Renal cortical epithelial cell (primary cell): ENCODE results near the gene WDR53. TPM values are rescaled to one million over a fixed set of nuclear protein-coding genes. Genes with fewer than 3 reads are reported as not detected.
"Not testable (repeated sequence)": the region's sequence is repeated elsewhere in the genome, so short reads cannot be mapped to it uniquely, and the experiment has no call there.

Experiments
- DNase-seq: peaks from one replicate; pipeline ENCODE4 v3.0.0-alpha.2; 2011; ENCODE audit warnings: low read depth
- total RNA-seq: library from RNA; depleted of rRNA; stranded (reverse); fragments of >200 nt; gene quantifications from 2 replicates; pipeline ENCODE4 v1.2.3, GENCODE V29; 2014

Gene WDR53
- 5.2 and 7.4 TPM in 2 replicates for total RNA-seq

GRCh38 chr3:196568246-196569002 is at the start of gene WDR53, which contains the start of gene FBXO45:
WDR53 (minus strand) TSS chr3:196568554; CDS start chr3:196561475, 7,079 bp downstream.
FBXO45 (plus strand) TSS chr3:196568660; CDS start chr3:196568985, 325 bp downstream.
- peak; percentile 85 for DNase-seq

- no peak for DNase-seq
These were observed 48.9 kb upstream of the WDR53 start for GRCh38 chr3:196617256-196617655.

GRCh38 chr3:196615234-196615633 is 46.9 kb upstream of the WDR53 start:
- DNase-seq, result not testable (repeated sequence)

GRCh38 chr3:196611761-196612483 is 43.6 kb upstream of the WDR53 start:
- DNase-seq, result no peak

GRCh38 chr3:196609805-196610515 is 41.6 kb upstream of the WDR53 start:
- DNase-seq, result no peak

GRCh38 chr3:196609343-196609775 is 41.0 kb upstream of the WDR53 start:
- DNase-seq, result peak; percentile 44

- no peak for DNase-seq
These were observed 40.3 kb upstream of the WDR53 start for GRCh38 chr3:196608693-196609092.

GRCh38 chr3:196604548-196604947 is 36.2 kb upstream of the WDR53 start:
- no peak for DNase-seq

- DNase-seq, result no peak
These were observed 35.3 kb upstream of the WDR53 start for GRCh38 chr3:196603683-196604082.

GRCh38 chr3:196602673-196603072 is 34.3 kb upstream of the WDR53 start:
- DNase-seq, result no peak

GRCh38 chr3:196600359-196600758 is 32.0 kb upstream of the WDR53 start:
- DNase-seq, result no peak

GRCh38 chr3:196599734-196600128 is 31.4 kb upstream of the WDR53 start:
- DNase-seq, result no peak

GRCh38 chr3:196597971-196598733 is 29.8 kb upstream of the WDR53 start:
- DNase-seq, result not testable (repeated sequence)

- DNase-seq, result no peak
These were observed 28.0 kb upstream of the WDR53 start for GRCh38 chr3:196596355-196596754.

- no peak for DNase-seq
These were observed 21.9 kb upstream of the WDR53 start for GRCh38 chr3:196590279-196590678.

GRCh38 chr3:196585044-196585757 is 16.8 kb upstream of the WDR53 start:
- DNase-seq, result no peak

- no peak for DNase-seq
These were observed 4.0 kb upstream of the WDR53 start for GRCh38 chr3:196572389-196572788.

GRCh38 chr3:196570332-196570731 is 2.0 kb upstream of the WDR53 start:
- DNase-seq, result not testable (repeated sequence)

- peak; percentile 28 for DNase-seq
These were observed 706 bp upstream of the WDR53 start for GRCh38 chr3:196569003-196569516.

- peak; percentile 58 for DNase-seq
These were observed 4.6 kb downstream of the WDR53 start for GRCh38 chr3:196563721-196564225.
